Mesothelial cell of epicardium (in vitro differentiated cells): Measurements from ENCODE around the gene NR6A1. TPM values are rescaled to one million over a fixed set of nuclear protein-coding genes. Genes with fewer than 3 reads are reported as not detected.

ENCODE experiments used
- DNase-seq, 2 experiments: peaks; one replicate each; pipeline ENCODE4 v3.0.0; 2021; ENCODE audit warnings: low spot score in 2 of 2; ENCODE audit not compliant: unreplicated experiment in 2 of 2
- H3K27ac Mint-ChIP-seq: 2 replicates; pipeline ENCODE4 v1.8.0; 2021; ENCODE audit warnings: mixed read lengths
- H3K27me3 Mint-ChIP-seq: 2 replicates; pipeline ENCODE4 v1.8.0; 2021; ENCODE audit warnings: low read depth, mixed read lengths
- H3K36me3 Mint-ChIP-seq: 2 replicates; pipeline ENCODE4 v1.8.0; 2021; ENCODE audit warnings: mixed read lengths
- H3K4me1 Mint-ChIP-seq: 2 replicates; pipeline ENCODE4 v1.8.0; 2021; ENCODE audit warnings: mixed read lengths
- H3K4me3 Mint-ChIP-seq: 2 replicates; pipeline ENCODE4 v1.8.0; 2021; ENCODE audit warnings: mild to moderate bottlenecking, moderate library complexity, mixed read lengths
- H3K9me3 Mint-ChIP-seq: 2 replicates; pipeline ENCODE4 v1.8.0; 2021; ENCODE audit warnings: mixed read lengths
- CTCF ChIP-seq: fragments of 200-600 bp; sonication (generic); IDR thresholded peaks from one replicate; pipeline ENCODE4 v1.5.0; 2021; ENCODE audit warnings: antibody characterized with exemption; ENCODE audit not compliant: unreplicated experiment
- total RNA-seq: library from RNA; stranded (reverse); gene quantifications from 3 replicates; pipeline ENCODE4 v1.2.1, GENCODE V29; 2021

NR6A1 gene
- total RNA-seq, 1 donor from 2014 or later: 5.9 TPM

- Mint-ChIP-seq H3K36me3 (no peaks in the 10 kb centered on the region), H3K4me1 (peaks cover 45% of the 10 kb centered on the region)
- TF ChIP-seq CTCF: no peak
Measured at GRCh38 chr9:124599121-124599795, 171.9 kb downstream of the NR6A1 start.

DNA sequence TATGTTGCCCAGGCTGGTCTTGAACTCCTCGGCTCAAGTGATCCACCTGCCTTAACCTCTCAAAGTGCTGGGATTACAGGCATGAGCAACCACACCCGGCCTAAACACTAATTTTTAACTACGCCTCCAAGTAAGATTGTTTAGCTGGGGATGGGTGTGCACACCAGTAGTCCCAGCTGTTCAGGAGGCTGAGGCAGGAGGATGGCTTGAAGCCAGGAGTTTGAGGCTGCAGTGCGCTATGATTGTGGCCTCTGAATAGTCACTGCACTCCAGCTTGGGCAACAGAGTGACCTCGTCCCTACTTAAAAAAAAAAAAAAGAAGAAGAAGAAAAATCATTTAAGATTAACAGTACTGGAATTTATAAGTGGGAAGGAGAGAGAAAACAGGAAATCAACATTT, 173.1 kb downstream of the NR6A1 start:
- Mint-ChIP-seq H3K9me3 (no peaks in the 10 kb centered on the region), H3K27me3 (no peaks in the 10 kb centered on the region), H3K27ac (no peak overlapping the region), H3K4me1 (peaks cover 49% of the 10 kb centered on the region), H3K4me3 (no peak overlapping the region), H3K36me3 (no peaks in the 10 kb centered on the region)
- no peak for TF ChIP-seq CTCF
- no peak for DNase-seq

More at GRCh38 chr9:124599121-124599795, 171.9 kb downstream of the NR6A1 start:
- Mint-ChIP-seq H3K9me3 (no peaks in the 10 kb centered on the region), H3K27ac (no peak overlapping the region), H3K4me3 (no peak overlapping the region), H3K27me3 (no peaks in the 10 kb centered on the region)
- DNase-seq: no peak

DNA sequence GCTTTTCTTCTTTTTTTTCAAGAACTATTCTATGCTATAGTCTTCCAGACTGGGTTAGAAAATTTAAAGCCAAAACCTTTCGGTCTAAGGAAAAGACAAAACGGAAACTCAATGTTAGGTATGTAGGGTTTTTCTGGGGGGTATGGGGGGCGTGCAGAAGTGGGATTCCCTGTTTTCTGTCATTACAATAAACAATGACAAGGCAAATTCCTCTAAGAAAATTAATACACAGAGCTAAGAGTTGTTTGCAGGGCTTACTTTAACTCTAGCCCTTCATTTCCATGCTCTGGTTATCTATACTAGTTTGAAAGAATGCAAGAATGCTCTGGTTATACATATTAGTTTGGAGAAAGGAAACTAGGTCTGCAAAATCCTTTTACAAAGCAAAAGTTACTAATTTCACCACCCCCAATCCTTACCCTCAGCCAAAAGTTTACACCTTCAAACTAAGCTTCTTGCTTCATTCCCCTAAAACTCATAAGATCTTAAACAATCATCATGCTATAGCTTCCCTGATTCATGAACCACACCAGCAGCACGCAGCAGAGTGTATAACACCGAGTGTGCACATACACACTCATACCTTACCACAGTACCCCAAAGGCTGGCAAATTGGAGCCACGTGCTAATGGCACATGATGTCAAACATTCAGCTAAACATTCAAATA, 174.8 kb downstream of the NR6A1 start:
- H3K9me3 Mint-ChIP-seq: no peaks in the 10 kb centered on the region
- peak overlapping the region; percentile 38 for H3K27ac Mint-ChIP-seq
- no peak overlapping the region for H3K4me3 Mint-ChIP-seq
- peaks cover 53% of the 10 kb centered on the region for H3K4me1 Mint-ChIP-seq
- no peaks in the 10 kb centered on the region for H3K36me3 Mint-ChIP-seq
- H3K27me3 Mint-ChIP-seq: no peaks in the 10 kb centered on the region
- DNase-seq: no peak
- no peak for TF ChIP-seq CTCF

DNA sequence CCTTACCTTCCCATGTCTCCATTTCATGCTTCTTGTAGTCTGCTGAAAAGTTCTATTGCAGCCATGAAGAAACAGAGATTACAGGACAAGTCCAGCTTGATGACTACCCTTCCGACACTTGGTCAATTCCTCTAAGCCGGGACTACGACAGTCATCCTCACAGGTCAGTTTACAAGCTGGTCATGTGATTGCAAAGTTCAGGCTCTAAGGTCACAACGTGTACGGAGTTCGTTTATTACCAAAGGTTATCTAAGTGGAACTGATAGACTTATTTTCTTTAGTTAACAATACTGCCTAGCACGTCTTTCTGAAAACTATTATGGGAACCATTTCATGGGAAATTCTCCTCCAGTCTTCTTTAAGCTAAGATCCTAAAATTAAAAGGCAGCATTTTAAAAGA, 175.4 kb downstream of the NR6A1 start:
- no peak for TF ChIP-seq CTCF
- Mint-ChIP-seq H3K4me3 (peak overlapping the region; percentile 9), H3K9me3 (no peaks in the 10 kb centered on the region), H3K4me1 (peaks cover 59% of the 10 kb centered on the region), H3K27me3 (no peaks in the 10 kb centered on the region), H3K27ac (peak overlapping the region; percentile 38), H3K36me3 (no peaks in the 10 kb centered on the region)
- no peak for DNase-seq

DNA sequence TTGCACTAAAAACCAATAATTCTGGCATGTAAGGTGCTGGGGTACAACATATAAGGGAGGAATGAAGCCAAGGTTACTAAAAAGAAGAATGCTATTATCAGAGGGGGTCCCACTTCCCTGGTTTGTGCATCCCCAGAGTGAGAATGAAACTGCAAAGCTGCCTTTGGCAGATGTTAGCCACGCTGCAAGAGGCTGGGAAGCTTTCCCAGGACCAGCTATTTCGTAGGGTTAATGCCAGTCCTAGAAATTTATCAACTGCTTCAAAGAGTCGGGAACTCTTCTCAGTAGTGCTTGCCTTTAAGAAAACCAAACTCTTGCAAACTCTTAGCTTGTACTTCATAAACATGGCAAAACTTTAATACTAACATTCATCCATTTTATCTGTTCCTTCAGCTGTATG, 176.4 kb downstream of the NR6A1 start:
- no peak for TF ChIP-seq CTCF

More for the DNA sequence above, 176.4 kb downstream of the NR6A1 start:
- H3K4me3 Mint-ChIP-seq: peak overlapping the region; percentile 18
- no peak for DNase-seq
- no peaks in the 10 kb centered on the region for H3K36me3 Mint-ChIP-seq
- no peaks in the 10 kb centered on the region for H3K27me3 Mint-ChIP-seq
- no peaks in the 10 kb centered on the region for H3K9me3 Mint-ChIP-seq
- peaks cover 65% of the 10 kb centered on the region for H3K4me1 Mint-ChIP-seq
- peak overlapping the region; percentile 97 for H3K27ac Mint-ChIP-seq
